ENCODE results near the gene SLC39A10.
"Not testable (repeated sequence)": the region's sequence is repeated elsewhere in the genome, so short reads cannot be mapped to it uniquely, and the experiment has no call there.

The SLC39A10 gene

GRCh38 chr2:195671563-195671962 is 14.5 kb downstream of the SLC39A10 start:
- Mint-ChIP-seq H3K4me1 (peaks cover 11 to 16% of the 10 kb centered on the region in 2 donors), H3K27me3 (no peaks in the 10 kb centered on the region), H3K4me3 (no peak overlapping the region), H3K27ac (no peak overlapping the region), H3K9me3 (no peaks in the 10 kb centered on the region), H3K36me3 (peaks cover 3 to 4% of the 10 kb centered on the region in 2 donors)
- ATAC-seq (replicated peaks): no peak
- no peak for DNase-seq

- ATAC-seq (replicated peaks): no peak
- H3K36me3 Mint-ChIP-seq: peaks cover 6 to 7% of the 10 kb centered on the region in 2 donors
- no peak overlapping the region for H3K27ac Mint-ChIP-seq
- no peak overlapping the region for H3K4me3 Mint-ChIP-seq
- no peaks in the 10 kb centered on the region for H3K27me3 Mint-ChIP-seq
- DNase-seq: no peak
- peaks cover 10 to 16% of the 10 kb centered on the region in 2 donors for H3K4me1 Mint-ChIP-seq
- H3K9me3 Mint-ChIP-seq: no peaks in the 10 kb centered on the region
Observed at GRCh38 chr2:195672674-195673073, 15.6 kb downstream of the SLC39A10 start.

GRCh38 chr2:195674491-195675221 is 17.6 kb downstream of the SLC39A10 start:
- DNase-seq: no peak
- H3K4me1 Mint-ChIP-seq: peaks cover 10 to 17% of the 10 kb centered on the region in 2 donors
- no peak for ATAC-seq (replicated peaks)
- no peaks in the 10 kb centered on the region for H3K9me3 Mint-ChIP-seq
- H3K4me3 Mint-ChIP-seq: no peak overlapping the region
- H3K27me3 Mint-ChIP-seq: no peaks in the 10 kb centered on the region
- H3K36me3 Mint-ChIP-seq: peaks cover 6 to 7% of the 10 kb centered on the region in 2 donors
- no peak overlapping the region for H3K27ac Mint-ChIP-seq

GRCh38 chr2:195675783-195676427 is 18.9 kb downstream of the SLC39A10 start:
- Mint-ChIP-seq H3K36me3 (peaks cover 14 to 18% of the 10 kb centered on the region in 2 donors), H3K4me1 (peaks cover 13 to 17% of the 10 kb centered on the region in 2 donors), H3K9me3 (no peaks in the 10 kb centered on the region), H3K4me3 (no peak overlapping the region), H3K27ac (no peak overlapping the region), H3K27me3 (no peaks in the 10 kb centered on the region)
- DNase-seq (no peak), ATAC-seq (replicated peaks) (no peak)

GRCh38 chr2:195677290-195677689 is 20.3 kb downstream of the SLC39A10 start:
- Mint-ChIP-seq H3K27me3 (no peaks in the 10 kb centered on the region), H3K4me1 (peaks cover 9% of the 10 kb centered on the region in 2 donors), H3K4me3 (no peak overlapping the region), H3K36me3 (peaks cover 14 to 20% of the 10 kb centered on the region in 2 donors), H3K27ac (no peak overlapping the region), H3K9me3 (no peaks in the 10 kb centered on the region)
- ATAC-seq (replicated peaks) (no peak), DNase-seq (no peak)

GRCh38 chr2:195677884-195678283 is 20.9 kb downstream of the SLC39A10 start:
- ATAC-seq (replicated peaks): no peak
- H3K27me3 Mint-ChIP-seq: no peaks in the 10 kb centered on the region
- no peak overlapping the region for H3K27ac Mint-ChIP-seq
- H3K36me3 Mint-ChIP-seq: peaks cover 14 to 20% of the 10 kb centered on the region in 2 donors
- H3K4me3 Mint-ChIP-seq: no peak overlapping the region
- no peak for DNase-seq
- H3K9me3 Mint-ChIP-seq: no peaks in the 10 kb centered on the region
- peaks cover 9% of the 10 kb centered on the region in 2 donors for H3K4me1 Mint-ChIP-seq

GRCh38 chr2:195682077-195682476 is 25.1 kb downstream of the SLC39A10 start:
- no peak for ATAC-seq (replicated peaks)
- H3K4me3 Mint-ChIP-seq: no peak overlapping the region
- no peak overlapping the region for H3K27ac Mint-ChIP-seq
- peaks cover 19 to 33% of the 10 kb centered on the region in 2 donors for H3K36me3 Mint-ChIP-seq
- H3K27me3 Mint-ChIP-seq: no peaks in the 10 kb centered on the region
- H3K9me3 Mint-ChIP-seq: no peaks in the 10 kb centered on the region
- no peak for DNase-seq
- peaks cover 12 to 13% of the 10 kb centered on the region in 2 donors for H3K4me1 Mint-ChIP-seq

- Mint-ChIP-seq H3K27me3 (no peaks in the 10 kb centered on the region), H3K4me3 (no peak overlapping the region), H3K4me1 (peaks cover 6 to 11% of the 10 kb centered on the region in 2 donors), H3K36me3 (peaks cover 18 to 31% of the 10 kb centered on the region in 2 donors), H3K27ac (no peak overlapping the region), H3K9me3 (no peaks in the 10 kb centered on the region)
- DNase-seq (no peak), ATAC-seq (replicated peaks) (no peak)
Observed at GRCh38 chr2:195683174-195683573, 26.1 kb downstream of the SLC39A10 start.

- DNase-seq (no peak), ATAC-seq (replicated peaks) (no peak)
- no peaks in the 10 kb centered on the region for H3K27me3 Mint-ChIP-seq
- peaks cover 3 to 9% of the 10 kb centered on the region in 2 donors for H3K9me3 Mint-ChIP-seq
- no peak overlapping the region for H3K4me3 Mint-ChIP-seq
- no peak overlapping the region for H3K27ac Mint-ChIP-seq
- peaks cover 25 to 37% of the 10 kb centered on the region in 2 donors for H3K36me3 Mint-ChIP-seq
- H3K4me1 Mint-ChIP-seq: peaks cover 9 to 10% of the 10 kb centered on the region in 2 donors
Observed at GRCh38 chr2:195686564-195686963, 29.5 kb downstream of the SLC39A10 start.

- H3K36me3 Mint-ChIP-seq: peaks cover 34 to 46% of the 10 kb centered on the region in 2 donors
- DNase-seq (no peak), ATAC-seq (replicated peaks) (no peak)
- no peaks in the 10 kb centered on the region for H3K27me3 Mint-ChIP-seq
- no peak overlapping the region for H3K27ac Mint-ChIP-seq
- no peak overlapping the region for H3K4me3 Mint-ChIP-seq
- peaks cover 9 to 13% of the 10 kb centered on the region in 2 donors for H3K9me3 Mint-ChIP-seq
- peaks cover 13 to 18% of the 10 kb centered on the region in 2 donors for H3K4me1 Mint-ChIP-seq
Observed at GRCh38 chr2:195687320-195688086, 30.5 kb downstream of the SLC39A10 start.

GRCh38 chr2:195692531-195692930 is 35.5 kb downstream of the SLC39A10 start:
- H3K9me3 Mint-ChIP-seq: peaks cover 23 to 25% of the 10 kb centered on the region in 2 donors
- peak in 1 of 2 donors; percentile 21 for ATAC-seq (replicated peaks)
- H3K4me1 Mint-ChIP-seq: peaks cover 23 to 39% of the 10 kb centered on the region in 2 donors
- not testable (repeated sequence) for H3K4me3 Mint-ChIP-seq, H3K27me3 Mint-ChIP-seq, DNase-seq
- peak overlapping the region; percentile 25 for H3K27ac Mint-ChIP-seq
- peaks cover 59 to 69% of the 10 kb centered on the region in 2 donors for H3K36me3 Mint-ChIP-seq

GRCh38 chr2:195694553-195694952 is 37.5 kb downstream of the SLC39A10 start:
- Mint-ChIP-seq H3K4me3 (no peak overlapping the region), H3K9me3 (peaks cover 27 to 28% of the 10 kb centered on the region in 2 donors), H3K36me3 (peaks cover 66 to 85% of the 10 kb centered on the region in 2 donors), H3K27ac (peak overlapping the region; percentile 4), H3K27me3 (no peaks in the 10 kb centered on the region), H3K4me1 (peaks cover 26 to 46% of the 10 kb centered on the region in 2 donors)
- ATAC-seq (replicated peaks): no peak
- DNase-seq: no peak

- Mint-ChIP-seq H3K9me3 (peaks cover 30 to 31% of the 10 kb centered on the region in 2 donors), H3K4me3 (no peak overlapping the region), H3K36me3 (peaks cover 65 to 88% of the 10 kb centered on the region in 2 donors), H3K4me1 (peaks cover 26 to 46% of the 10 kb centered on the region in 2 donors), H3K27me3 (no peaks in the 10 kb centered on the region), H3K27ac (no peak overlapping the region)
- DNase-seq: no peak
- no peak for ATAC-seq (replicated peaks)
Observed at GRCh38 chr2:195695002-195695631, 38.1 kb downstream of the SLC39A10 start.

- H3K36me3 Mint-ChIP-seq: peaks cover 65 to 88% of the 10 kb centered on the region in 2 donors
- H3K27ac Mint-ChIP-seq: no peak overlapping the region
- H3K9me3 Mint-ChIP-seq: peaks cover 28 to 38% of the 10 kb centered on the region in 2 donors
- DNase-seq (no peak), ATAC-seq (replicated peaks) (no peak)
- no peaks in the 10 kb centered on the region for H3K27me3 Mint-ChIP-seq
- H3K4me1 Mint-ChIP-seq: peaks cover 25 to 46% of the 10 kb centered on the region in 2 donors
- H3K4me3 Mint-ChIP-seq: no peak overlapping the region
Observed at GRCh38 chr2:195696012-195696411, 39.0 kb downstream of the SLC39A10 start.

Measured in stimulated activated naive B cell treated with anti-CD40 and anti-IgM and Interleukin-4, amounts not matched to agents 10 μg/mL and 1 μg/mL and 100 μg/mL, for 72 hours (primary cell).